HG03139 (cell line): ENCODE data around the gene OR8G5.

Experiments used
- ATAC-seq: cut with Tn5 transposase; IDR thresholded peaks from one replicate; pipeline ENCODE4 v1.9.1; 2021; ENCODE audit not compliant: unreplicated experiment

OR8G5 gene

GRCh38 chr11:124285610-124286344, 29.6 kb downstream of the OR8G5 start:
- ATAC-seq = no peak

DNA sequence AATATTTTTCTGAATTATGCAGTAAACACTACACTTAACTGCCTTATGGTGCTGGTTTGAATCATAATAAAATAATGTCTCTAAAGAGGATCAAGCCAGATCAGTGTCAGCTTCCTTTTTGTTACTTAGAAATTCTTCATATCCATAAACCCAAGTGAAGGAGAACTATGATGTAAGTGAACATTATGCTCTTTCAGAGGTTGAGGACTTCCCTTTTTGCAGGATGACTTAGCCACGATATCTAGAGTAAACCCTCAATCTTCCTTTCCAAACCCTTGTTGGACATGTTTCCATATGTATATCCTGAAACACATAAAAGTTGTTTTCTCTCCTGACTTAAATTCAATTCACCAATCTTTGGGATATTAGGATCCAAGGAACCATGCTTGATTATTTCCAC, 38.5 kb downstream of the OR8G5 start:
- ATAC-seq = no peak

- ATAC-seq = no peak
Observed at GRCh38 chr11:124296016-124296415, 39.8 kb downstream of the OR8G5 start.

GRCh38 chr11:124297921-124298320, 41.7 kb downstream of the OR8G5 start:
- ATAC-seq = no peak

DNA sequence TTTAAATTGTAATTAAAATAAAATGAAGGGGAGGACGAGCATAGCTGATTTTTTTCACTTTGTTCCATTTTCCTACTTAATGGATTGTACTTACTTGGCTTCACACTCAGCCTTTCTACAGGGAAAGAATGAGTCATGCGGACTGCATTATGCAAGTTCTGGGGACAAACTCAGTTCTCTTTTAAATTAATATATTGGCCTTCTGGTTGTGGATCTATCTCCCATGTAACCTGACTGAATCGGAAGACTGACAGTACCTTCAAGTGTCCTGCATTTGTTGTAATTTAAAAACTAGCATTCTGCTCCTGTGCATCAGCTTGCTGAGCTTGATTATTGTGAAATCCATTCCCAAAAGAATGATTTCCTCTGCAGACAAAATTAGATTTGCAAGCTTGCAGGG, 45.4 kb downstream of the OR8G5 start:
- no peak for ATAC-seq

DNA sequence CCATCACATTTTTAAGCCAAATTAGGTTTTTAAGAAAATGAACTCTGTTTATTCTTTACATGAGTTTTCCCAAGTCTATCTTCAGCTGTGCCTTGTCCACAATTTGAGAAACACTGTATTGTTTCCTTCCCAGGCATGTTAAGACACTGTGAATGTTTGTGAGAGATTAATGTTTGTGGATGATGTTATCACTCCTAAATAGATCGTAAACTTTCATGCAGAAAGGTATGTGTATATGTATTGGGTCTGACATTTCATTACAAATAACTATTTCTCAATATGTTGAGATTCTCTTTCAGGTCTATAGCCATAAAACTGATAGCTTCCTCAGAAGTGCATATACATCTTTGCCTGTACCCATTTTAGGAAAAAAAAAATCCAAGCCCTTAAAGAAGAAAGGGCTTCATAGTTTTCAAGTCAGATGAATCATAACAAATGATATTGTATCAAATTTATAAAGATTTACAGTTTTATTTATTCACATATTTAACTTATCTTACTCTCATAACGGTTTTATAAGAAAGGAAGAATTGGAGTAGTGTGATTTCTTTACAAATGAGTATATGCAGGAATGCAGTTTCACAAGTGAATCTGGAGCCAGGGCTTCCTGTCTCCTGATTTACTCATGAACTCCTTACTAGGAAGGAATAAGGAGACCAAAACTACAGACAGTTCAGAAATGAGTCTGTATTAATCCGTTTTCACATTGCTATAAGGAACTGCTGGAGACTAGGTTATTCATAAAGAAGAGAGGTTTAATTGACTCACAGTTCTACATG, 46.4 kb downstream of the OR8G5 start:
- ATAC-seq = no peak

GRCh38 chr11:124307093-124307492, 50.9 kb downstream of the OR8G5 start:
- no peak for ATAC-seq

DNA sequence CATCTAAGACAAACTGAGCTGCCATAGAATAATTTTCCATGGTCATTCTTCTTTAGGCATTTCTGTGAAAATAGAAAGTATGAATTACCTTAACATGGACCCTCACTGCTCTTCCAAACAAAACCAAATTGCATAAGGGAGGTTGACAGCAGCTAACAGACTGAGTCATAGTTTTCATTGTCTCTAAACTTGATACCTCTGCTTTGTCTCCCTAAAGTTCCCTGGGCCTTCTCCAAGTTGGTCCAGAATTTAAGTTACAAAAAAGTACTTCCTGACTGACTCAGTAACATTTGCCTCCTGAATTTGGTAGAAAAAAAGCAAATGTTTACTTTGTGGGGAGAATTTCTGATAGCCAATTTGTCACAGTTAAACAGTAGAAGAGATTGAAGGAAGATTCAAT, 54.5 kb downstream of the OR8G5 start:
- no peak for ATAC-seq

GRCh38 chr11:124311269-124311668, 55.1 kb downstream of the OR8G5 start:
- no peak for ATAC-seq

GRCh38 chr11:124311670-124312069, 55.5 kb downstream of the OR8G5 start:
- ATAC-seq = no peak

- ATAC-seq = no peak
Observed at GRCh38 chr11:124313131-124313530, 57.0 kb downstream of the OR8G5 start.

DNA sequence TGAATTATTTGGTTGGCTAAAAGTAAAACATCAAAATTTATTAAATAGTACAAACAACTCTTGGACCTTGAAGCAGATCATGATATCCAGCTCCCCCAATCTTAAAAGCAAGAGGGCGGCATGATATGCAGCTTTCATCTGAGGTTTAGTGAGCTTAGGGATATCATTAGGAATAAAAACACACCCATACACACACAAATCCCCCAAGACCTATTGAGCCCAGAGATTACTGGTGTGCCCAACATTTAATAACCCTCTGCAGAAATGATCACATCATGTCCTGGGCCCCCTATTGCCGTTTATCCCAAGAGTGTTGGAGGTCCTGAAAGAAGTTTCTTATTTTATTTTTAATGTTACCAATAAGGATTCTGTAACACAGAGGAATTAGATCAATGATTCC, 57.7 kb downstream of the OR8G5 start, which contains the start of gene OR8D1:
OR8D1 (minus strand) TSS at position 101 of the 400 bp plus-strand sequence. CDS start 3,183 bp downstream, outside the sequence.
- ATAC-seq = no peak

GRCh38 chr11:124315052-124315451, 58.9 kb downstream of the OR8G5 start:
- ATAC-seq = no peak
